Measurements from ENCODE around the gene C2orf72.

GRCh38 chr2:231029563-231029962, 7.8 kb upstream of the C2orf72 start:
- TF ChIP-seq CTCF (IDR thresholded peaks at IDR 0.05; ENCODE audit: low read depth, low read length) (no peak), POLR2A (IDR thresholded peaks at IDR 0.05; ENCODE audit: extremely low read depth, insufficient read length) (no peak), MYC (IDR thresholded peaks at IDR 0.05; ENCODE audit: low read depth, low read length) (no peak)
- TF ChIP-seq, protein P1, sequence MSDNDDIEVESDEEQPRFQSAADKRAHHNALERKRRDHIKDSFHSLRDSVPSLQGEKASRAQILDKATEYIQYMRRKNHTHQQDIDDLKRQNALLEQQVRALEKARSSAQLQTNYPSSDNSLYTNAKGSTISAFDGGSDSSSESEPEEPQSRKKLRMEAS (IDR thresholded peaks at IDR 0.05; ENCODE audit: low read depth, low read length): no peak

All from NB4 (cell line).